ENCODE results near the gene LBX2.

LBX2 gene

DNA sequence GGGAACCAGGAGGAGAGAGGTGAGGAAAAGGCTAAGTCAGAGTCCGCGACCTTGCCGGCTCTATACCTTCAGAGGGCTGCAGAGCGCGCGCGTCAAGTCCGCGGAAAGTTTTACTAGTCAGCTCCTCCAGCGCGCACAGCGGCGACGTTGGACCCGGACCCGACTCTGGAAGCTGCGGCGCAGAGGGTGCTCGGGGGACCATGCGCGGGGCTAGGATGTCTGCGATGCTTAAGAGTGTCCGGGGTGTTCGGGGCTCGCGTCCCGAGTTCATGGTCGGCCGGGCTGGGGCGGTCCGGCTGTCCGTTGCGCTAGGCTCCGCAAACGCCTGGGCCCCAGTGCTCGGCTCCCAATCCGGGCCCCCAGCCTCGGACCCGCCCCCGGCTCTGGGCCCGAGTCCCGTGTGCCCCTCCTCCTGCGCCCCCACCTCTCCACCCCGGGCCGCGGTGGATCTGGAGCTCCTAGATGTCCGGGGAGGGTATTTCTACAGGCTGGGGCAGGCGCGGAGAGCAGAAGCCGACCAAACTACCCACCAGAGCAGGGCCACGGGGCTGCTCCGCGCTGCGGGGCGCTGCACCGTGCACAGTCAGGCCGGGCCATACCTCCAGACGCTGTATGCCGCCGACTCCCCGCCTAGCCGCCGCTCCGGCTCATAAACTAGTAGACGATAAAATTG is at the start of gene LBX2:
LBX2 (minus strand) TSS at position 337 of the 673 bp plus-strand sequence; CDS start at position 271, 66 bp downstream.
- DNase-seq = peak; percentile 30 to 42

- no peak for DNase-seq
These were observed 49.0 kb upstream of the LBX2 start for GRCh38 chr2:74548285-74548899.

DNA sequence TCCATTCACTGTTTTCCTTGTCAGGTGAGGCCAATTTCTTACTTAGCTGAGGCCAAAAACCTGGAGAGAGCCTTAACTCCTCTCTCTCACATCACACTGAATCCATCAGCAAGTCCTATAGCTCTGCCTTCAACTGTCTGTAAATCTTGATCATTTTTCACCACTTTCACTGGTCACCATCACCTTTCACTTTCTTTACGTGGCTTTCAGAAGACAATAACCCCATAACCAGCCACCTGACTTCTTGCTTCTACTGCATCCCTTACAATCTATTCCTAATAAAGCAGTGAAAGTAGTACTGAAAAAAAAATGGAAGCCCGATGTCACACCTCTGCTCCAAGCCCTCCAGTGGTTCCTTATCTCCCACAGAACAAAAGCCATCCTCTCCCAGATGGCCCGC is 46.6 kb upstream of the LBX2 start:
- no peak for DNase-seq

GRCh38 chr2:74544634-74545033 is 45.2 kb upstream of the LBX2 start:
- no peak for DNase-seq

DNA sequence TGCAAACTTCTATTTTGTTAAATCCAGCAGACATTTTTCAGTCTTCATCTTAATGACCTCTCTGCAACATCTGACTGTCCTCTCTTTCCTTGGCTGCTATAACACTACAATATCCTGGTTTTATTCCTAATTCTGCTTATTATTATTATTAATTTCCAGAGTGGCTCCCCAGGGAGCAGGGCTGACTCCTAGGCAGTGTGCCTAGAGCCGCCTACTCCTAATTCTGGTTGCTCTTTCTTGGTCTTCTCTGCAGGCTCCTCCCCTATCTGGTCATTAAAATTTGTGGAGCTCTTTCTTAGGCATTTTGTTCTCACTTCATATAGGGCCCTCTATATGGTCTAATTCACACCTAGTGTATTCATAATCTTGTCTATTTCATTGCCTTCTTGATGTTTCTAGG is 43.6 kb upstream of the LBX2 start:
- no peak for DNase-seq

- DNase-seq = no peak
These were observed 40.9 kb upstream of the LBX2 start for GRCh38 chr2:74540291-74540690.

DNA sequence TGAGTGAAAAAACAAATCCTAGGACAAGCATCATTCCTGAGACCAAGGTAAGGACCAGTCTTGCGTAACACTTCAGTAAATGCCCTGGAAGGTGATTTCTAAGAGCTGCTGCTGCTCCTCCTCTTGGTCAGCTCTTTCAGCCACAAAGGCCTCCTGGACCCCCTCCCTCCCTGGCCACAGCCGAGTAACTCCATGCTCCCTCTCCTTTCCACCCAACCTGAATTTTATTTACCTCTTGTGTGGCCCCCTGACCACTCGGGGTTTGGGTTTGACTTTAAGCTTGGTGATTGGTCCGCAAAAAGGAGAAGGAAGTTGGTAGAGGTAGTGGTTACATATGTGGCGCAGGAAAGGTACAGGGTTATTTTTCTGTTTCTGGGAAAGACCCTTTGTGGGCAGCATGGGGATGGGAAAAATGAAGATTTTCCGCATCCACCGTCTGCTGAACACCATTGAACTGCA is 39.5 kb upstream of the LBX2 start:
- DNase-seq = no peak

DNA sequence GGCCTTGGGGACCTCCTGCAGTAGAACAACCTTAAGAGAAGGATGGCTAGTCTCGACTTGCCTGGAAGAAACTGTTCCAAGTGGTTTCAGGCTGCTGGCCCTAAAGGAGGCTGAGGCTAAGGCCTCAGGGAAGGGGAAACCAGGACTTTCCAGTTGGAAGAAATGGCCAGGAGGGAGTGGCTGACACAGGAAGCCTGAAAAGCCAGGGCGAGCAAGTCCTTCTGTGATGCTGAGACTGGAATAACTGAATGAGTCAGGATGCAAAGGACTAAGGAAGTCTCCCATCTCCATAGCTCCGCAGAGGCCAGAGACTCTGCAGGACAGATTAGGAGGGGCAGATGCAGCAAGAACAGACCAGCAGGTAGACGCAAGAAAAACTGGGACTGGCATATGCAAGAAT is 37.7 kb upstream of the LBX2 start:
- no peak for DNase-seq

DNA sequence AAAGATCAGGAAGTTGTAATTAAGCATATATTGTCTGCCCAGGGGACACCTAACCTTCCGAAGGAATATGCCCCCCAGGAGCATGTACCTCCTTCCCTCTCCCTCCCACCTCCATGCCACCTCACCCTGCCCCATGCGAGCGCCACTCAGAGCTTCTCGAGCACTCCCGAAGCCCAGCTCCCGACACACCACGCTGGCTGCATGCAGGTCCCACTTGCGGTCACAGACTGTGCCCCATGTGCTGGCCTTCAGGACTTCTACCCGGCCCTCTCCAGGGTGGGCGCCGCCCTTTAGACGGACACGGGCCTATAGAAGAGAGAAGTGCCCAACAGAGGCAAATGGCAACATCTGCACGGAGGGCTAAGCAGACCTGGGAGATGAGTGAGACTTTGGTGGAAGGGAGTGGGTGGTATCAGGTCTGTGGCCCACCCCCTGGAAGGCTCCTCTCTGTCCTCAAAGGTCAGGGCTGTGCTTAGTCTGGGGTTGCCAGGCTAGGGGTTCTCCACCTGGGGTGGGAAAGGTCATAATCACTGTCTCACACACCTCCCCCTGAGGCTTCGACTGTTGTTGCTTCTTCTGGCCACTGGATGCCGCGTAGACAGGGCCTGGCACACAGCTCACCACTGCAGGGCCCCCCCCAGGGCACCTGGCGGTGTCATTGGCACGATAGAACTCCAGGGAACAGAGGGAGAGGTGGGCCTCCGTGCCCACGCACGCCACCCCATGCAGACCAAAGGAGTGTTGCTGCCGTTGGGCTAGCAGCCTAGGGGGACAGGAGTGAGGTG is 37.0 kb upstream of the LBX2 start:
- no peak for DNase-seq

DNA sequence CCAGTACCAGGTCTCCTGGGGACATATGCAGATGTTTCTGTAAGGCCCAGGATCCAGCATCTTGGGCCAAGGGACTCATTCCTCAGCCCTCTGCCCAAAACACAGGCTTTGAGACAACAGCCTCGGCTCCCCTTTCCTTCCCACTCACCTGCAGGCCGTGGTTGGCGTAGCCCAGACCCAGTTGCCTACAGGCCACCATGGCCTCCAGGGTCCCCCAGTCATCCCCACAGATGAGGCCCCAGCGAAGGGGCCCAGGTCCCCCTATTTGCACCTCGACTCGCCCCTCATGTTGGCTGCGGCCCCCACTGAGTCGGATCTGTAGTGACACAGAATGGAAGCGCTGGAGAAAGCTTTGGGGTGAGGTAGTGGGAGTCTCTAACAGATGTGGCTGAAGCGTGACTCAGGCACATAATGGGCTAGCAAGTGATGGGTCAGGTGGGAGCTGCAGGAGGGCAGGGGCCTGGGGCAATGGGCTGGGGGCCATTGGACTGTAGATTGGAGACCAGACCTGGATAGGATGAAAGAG is 36.1 kb upstream of the LBX2 start:
- DNase-seq = no peak

GRCh38 chr2:74534411-74534810 is 35.0 kb upstream of the LBX2 start:
- no peak for DNase-seq

DNA sequence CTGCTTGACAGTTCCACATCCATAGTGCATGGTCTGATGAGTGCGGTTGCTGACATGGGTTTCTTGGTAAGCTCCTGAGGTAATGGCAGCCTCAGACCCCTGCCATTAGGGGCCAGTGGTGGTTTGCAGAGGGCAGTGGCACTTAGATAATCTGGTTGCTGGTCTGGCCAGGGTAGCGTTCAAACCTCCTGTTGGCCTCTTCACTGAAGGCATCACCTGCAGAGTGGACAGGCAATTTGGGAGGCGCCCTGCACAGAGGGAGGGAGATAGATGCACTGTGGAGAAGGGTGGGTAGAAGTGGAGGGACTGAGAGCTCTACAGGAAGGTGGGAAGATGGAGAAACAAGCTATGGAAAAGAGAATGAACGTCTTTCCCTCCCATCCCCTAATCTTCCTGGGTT is 34.1 kb upstream of the LBX2 start:
- DNase-seq = no peak

- DNase-seq = no peak
These were observed 32.8 kb upstream of the LBX2 start for GRCh38 chr2:74532222-74532621.

DNA sequence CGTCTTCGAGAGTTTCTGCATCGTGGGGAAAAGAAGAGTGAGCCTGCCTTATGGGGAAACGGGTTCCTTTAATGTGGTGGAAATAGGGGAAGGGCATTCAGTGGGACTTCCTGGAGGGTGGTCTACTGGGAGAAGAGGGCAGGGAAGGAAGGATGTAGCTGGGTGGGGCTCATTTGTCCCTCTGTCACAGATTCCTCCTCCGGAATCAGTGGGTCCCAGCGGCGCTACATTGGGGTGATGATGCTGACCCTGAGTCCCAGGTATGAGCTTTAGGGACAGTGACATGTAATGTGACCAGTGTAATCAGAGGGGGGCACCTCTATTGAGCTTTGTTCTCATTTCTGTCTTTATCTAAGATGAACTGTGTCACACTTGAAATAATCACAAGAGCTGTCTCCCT is 32.3 kb upstream of the LBX2 start:
- DNase-seq = no peak

DNA sequence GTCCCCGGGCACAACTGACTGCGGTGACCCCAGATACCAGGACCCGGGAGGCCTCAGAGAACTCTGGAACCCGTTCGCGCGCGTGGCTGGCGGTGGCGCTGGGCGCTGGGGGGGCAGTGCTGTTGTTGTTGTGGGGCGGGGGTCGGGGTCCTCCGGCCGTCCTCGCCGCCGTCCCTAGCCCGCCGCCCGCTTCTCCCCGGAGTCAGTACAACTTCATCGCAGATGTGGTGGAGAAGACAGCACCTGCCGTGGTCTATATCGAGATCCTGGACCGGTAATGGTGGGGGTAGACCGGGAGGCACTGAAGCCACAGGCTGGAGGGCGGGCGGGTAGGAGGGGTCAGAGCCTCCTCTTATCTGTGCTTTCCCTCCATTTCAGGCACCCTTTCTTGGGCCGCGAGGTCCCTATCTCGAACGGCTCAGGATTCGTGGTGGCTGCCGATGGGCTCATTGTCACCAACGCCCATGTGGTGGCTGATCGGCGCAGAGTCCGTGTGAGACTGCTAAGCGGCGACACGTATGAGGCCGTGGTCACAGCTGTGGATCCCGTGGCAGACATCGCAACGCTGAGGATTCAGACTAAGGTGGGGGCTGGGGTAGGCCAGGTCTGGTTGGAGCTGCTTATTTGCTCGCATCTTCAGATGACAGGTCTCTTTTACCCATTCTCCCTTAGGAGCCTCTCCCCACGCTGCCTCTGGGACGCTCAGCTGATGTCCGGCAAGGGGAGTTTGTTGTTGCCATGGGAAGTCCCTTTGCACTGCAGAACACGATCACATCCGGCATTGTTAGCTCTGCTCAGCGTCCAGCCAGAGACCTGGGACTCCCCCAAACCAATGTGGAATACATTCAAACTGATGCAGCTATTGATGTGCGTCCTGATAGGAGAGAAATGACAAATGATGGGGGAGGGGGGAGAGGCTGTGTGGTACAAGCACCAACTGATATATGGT is 31.1 kb upstream of the LBX2 start:
- DNase-seq = peak; percentile 27 to 42

GRCh38 chr2:74529357-74530238 is 30.2 kb upstream of the LBX2 start, which contains the start of the genes AUP1 and HTRA2:
Gene AUP1, minus strand, starts transcription at chr2:74529706. Its CDS starts 77 bp downstream, at chr2:74529629.
Gene HTRA2, plus strand, starts transcription at chr2:74529933. Its CDS starts 74 bp downstream, at chr2:74530007.
- DNase-seq = peak; percentile 84 to 87

DNA sequence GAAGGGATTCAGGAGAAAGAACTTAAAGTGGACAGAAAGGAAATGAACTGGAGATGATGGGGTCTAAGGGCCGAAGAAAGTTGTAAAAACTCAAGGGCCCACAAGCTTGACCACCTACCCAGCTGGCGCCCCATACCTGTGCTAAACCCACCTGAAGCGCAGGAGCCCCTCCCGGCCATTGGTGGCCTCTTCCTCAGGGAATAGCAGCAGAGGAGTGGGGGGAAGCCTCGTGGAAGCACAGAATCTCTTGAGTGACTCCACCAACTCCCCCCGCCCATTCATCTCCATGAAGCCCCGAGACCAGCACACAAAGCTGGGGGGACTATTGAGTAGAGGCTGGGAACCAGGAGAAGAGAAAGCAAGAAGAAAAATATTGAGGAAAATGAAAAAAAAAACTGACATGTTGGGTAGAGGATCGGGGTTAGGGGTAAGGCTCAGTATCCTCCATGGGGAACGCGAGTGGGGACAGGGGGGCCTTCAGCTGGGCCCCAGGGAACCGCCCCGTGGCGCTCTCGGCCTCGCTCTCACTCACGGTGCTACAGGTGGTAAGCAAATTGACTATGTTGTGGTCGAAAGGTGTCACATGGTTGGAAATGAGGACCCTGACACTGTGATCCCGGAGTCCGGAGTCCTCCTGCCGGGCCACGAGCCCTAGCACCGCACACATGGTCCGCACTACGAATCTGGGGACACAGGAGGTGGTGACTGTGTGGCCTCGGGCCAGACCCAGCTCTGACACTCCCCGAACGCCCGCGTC is 29.4 kb upstream of the LBX2 start:
- DNase-seq = peak in 1 of 2 experiments; percentile 23

- DNase-seq = no peak
These were observed 28.3 kb upstream of the LBX2 start for GRCh38 chr2:74527741-74528140.

DNA sequence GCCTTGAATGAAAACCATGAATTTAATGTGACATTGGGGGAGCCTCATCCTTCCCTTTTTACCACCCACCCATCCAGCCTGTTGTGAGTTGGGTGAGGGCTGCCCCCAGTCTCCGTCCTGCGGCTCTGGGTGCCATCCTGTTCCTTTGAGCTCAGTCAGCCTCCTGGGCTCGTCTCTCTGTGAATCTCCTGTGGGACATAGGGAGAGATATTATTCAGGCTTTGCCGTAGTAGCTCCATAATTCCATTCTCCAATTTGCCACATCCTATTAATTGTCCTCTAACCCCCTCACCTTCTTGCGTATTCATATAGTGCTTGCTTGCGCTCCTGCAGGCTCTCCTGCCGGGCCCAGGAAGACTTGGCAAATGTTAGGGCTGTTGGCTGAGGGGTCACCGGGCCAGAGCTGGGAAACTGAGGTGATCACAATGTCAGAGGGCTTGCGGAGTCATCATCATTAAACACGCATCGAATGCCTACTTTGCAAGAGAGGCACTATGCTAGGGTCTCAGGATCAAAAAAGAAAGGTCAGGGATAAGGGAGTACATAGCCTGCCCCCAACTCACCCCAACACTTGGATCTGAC is 27.3 kb upstream of the LBX2 start:
- DNase-seq = no peak
